AG04449 (cell line): ENCODE results near the gene HCFC1R1.
"Not testable (repeated sequence)": the region's sequence is repeated elsewhere in the genome, so short reads cannot be mapped to it uniquely, and the experiment has no call there.

Experiments
- CTCF ChIA-PET: fragments of 350-600 bp; formaldehyde crosslinking; extraction: SDS; loops from one replicate; lab custom pipeline; 2021; ENCODE audit warnings: antibody characterized with exemption; lab: Yijun Ruan, JAX
- POLR2A ChIA-PET: fragments of 400-600, 350-600 bp; formaldehyde crosslinking; extraction: SDS; loops from one replicate; lab custom pipeline; 2020; ENCODE audit warnings: antibody characterized with exemption, inconsistent platforms; lab: Yijun Ruan, JAX
- DNase-seq: peaks from one replicate; pipeline ENCODE4 v3.0.0-alpha.2; 2010; ENCODE audit warnings: low read depth, low spot score
- H3K4me3 ChIP-seq: 2 replicates; pipeline ENCODE4 v1.5.1; 2011; ENCODE audit warnings: low read depth, mild to moderate bottlenecking, control low read depth, low read length
- CTCF ChIP-seq: IDR thresholded peaks from one replicate; pipeline ENCODE4 v1.5.1; 2011; ENCODE audit warnings: mild to moderate bottlenecking, moderate library complexity, low read length, control low read depth, inconsistent platforms; ENCODE audit not compliant: insufficient read depth; ENCODE audit errors: missing control alignments

The HCFC1R1 gene

DNA sequence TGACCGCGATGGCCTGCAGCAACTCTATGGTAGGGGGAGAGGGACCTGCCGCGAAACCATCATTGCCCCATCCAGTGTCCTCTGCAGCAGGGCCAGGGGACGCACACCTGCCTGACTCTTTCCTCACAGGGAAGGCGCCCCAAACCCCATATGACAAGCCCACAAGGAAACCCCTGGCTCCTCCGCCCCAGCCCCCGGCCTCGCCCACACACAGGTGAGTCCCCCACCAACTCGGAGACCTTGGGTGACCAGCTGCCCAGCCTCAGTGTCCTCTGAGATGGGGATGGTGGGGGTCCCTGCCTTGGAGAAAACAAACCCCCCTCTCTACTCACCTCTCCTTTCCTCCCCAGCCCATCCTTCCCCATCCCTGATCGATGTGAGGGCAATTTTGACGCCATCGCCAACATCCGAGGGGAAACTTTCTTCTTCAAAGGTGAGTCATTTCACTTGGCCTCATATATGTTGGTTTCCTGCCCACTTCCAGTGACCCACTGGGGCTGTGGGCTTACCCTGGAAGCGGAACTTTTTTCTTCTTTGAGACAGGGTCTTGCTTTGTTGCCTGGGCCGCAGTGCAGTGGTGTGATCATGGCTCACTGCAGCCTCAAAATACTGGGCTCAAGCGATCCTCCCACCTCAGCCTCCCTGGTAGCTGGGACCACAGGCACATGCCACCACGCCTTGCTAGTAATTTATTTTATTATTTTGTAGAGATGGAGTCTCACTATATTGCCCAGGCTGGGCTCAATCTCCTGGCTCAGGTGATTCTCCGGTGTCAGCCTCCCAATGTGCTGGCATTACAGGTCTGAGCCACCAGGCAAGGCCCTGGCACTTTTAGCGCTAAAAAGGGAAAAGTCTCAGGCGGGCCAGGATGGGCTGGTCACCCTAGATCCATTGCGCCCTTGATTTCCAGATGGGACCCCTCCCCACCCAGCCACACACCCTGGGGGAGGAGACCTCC, 33.7 kb upstream of the HCFC1R1 start:
- peak overlapping the region; percentile 81 for H3K4me3 ChIP-seq

GRCh38 chr16:3056336-3057180, 32.8 kb upstream of the HCFC1R1 start:
- POLR2A ChIA-PET = no interaction called here
- CTCF ChIA-PET = interaction anchor here (0.6 to 5.0 kb wide), 4 partner anchors 14 to 251 kb away, joined by 3 to 88 read pairs (median 12); no protein-coding TSS in a partner anchor
- no peak for DNase-seq
- TF ChIP-seq CTCF = no peak
- H3K4me3 ChIP-seq = no peak overlapping the region

More for the DNA sequence above, 33.7 kb upstream of the HCFC1R1 start:
- TF ChIP-seq CTCF = no peak
- POLR2A ChIA-PET = no interaction called here
- CTCF ChIA-PET = interaction anchor here (1.0 to 5.0 kb wide), 13 partner anchors 9 to 111 kb away, joined by 3 to 88 read pairs (median 9); no protein-coding TSS in a partner anchor
- DNase-seq = no peak

DNA sequence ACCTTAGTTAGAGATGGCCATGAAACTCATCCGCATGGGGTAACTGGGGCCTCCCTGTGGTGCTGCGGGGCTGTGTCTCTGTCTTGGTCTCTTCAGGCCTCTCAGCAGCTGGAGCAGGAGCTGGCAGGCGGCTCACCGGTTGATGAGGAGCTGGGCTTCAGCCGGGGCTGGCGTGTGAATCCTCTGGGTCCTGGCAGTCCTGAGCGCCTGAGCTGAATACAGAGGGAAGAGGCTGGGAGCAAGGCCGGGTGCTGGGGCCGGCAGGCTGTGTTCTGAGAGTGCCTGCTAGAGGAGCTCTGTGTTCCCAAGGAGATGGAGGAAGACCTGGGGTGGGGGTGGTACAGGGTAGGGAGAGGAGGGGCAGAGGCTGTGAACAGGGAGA, 32.0 kb upstream of the HCFC1R1 start:
- H3K4me3 ChIP-seq, CTCF ChIA-PET, DNase-seq, POLR2A ChIA-PET: not testable (repeated sequence)

DNA sequence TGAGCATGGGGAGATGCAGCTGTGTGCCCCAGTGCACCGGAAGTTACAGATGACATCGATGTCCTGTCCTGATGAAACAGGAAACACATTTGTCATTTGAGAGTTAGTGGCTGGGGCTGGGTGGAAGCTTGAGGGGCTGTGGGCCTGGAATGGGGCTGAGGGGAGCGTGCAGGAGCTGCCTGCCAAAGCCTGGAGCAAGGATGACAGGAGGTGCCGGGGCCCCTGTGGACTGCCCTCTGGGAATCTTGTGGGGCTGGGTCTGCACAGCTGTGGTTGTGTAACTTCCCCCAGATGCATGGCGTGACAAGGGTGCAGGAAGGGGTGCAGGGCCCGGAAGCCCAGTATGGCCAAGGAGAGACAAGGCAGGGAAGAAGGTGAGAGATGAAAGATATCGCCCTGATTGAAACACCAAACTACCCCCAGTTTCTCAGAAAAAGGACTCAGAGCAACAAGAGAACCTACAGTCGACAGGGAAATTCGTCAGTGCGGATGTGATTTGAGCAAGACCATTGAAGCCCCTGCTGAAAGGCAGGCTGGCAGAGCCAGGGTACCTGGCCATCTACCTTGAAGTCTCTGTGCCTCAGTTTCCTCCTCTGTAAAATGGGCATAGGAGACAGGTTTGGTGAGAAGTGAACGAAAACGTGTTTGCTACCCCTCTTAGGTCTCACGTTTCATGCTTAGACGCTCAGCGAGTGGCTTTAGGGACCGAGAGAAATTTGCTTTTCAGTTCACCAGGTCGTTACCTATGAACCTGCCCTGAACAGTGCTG, 31.4 kb upstream of the HCFC1R1 start:
- POLR2A ChIA-PET = no interaction called here
- no peak for TF ChIP-seq CTCF
- H3K4me3 ChIP-seq = no peak overlapping the region
- DNase-seq = no peak
- CTCF ChIA-PET = no interaction called here

DNA sequence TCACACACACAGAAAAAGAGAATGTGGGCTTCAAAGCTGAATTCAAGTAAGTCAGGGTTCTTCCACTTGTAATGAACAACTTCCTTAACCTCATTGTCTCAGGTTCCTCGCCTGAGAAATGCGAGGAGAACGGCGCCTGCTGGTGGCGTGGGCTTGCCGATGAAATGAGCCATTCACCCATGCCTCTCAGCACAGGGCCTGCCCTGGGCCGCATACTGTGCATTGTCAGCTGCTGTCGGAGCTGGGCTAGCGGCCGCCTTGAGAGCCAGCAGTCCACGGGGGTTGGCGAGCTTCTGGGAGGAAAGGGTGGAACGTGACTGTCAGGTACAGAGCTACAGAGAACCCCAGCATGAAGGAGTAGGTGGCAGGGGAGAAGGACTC, 29.6 kb upstream of the HCFC1R1 start:
- DNase-seq, CTCF ChIA-PET, POLR2A ChIA-PET, H3K4me3 ChIP-seq: not testable (repeated sequence)

- DNase-seq, H3K4me3 ChIP-seq, POLR2A ChIA-PET: not testable (repeated sequence)
- CTCF ChIA-PET = interaction anchor here (2.1 kb wide), 1 partner anchor 22 kb away, joined by 11 read pairs; no protein-coding TSS in a partner anchor
Observed at GRCh38 chr16:3052571-3053329, 29.0 kb upstream of the HCFC1R1 start.

GRCh38 chr16:3051494-3051893, 27.8 kb upstream of the HCFC1R1 start:
- POLR2A ChIA-PET = no interaction called here
- no peak for TF ChIP-seq CTCF
- H3K4me3 ChIP-seq = no peak overlapping the region
- DNase-seq = no peak
- CTCF ChIA-PET = interaction anchor here (0.6 to 2.1 kb wide), 7 partner anchors 8 to 114 kb away, joined by 3 to 11 read pairs (median 5); no protein-coding TSS in a partner anchor
